Stimulated activated CD4-positive, alpha-beta T cell treated with anti-CD3 and anti-CD28 coated beads, Interleukin-2, amount 100 ng/mL, for 4 hours (primary cell): ENCODE measurements around the gene SEC24D.
A peak's percentile ranks its signal among the peaks of the same experiment; 100 is the strongest.

ENCODE experiments used
- DNase-seq: peaks from one replicate; pipeline ENCODE4 v3.0.0-alpha.2; 2020; ENCODE audit warnings: low read depth

The SEC24D gene

DNA sequence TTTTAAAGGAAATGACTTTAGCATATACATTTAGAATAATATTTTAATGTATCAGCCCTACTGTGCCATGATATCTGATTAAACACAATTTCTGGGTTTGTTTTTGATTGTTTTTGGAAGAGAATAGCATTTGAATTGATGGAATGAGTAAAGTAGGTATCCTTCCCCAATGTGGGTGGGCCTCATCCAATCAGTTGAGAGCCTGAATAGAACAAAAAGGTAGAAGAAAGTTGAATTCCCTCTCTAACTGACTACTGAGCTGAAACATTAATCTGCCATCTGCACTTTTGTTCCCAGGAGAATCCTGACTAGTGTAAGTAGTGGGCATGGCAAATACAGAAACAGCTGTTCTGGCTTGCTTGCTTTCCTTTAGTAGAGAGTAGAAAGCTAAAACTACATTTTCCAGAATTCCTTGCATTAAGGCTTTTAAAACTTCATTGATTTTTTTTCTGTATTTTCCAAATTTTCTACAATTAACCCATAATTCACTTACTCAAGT is 9.7 kb upstream of the SEC24D start:
- no peak for DNase-seq

DNA sequence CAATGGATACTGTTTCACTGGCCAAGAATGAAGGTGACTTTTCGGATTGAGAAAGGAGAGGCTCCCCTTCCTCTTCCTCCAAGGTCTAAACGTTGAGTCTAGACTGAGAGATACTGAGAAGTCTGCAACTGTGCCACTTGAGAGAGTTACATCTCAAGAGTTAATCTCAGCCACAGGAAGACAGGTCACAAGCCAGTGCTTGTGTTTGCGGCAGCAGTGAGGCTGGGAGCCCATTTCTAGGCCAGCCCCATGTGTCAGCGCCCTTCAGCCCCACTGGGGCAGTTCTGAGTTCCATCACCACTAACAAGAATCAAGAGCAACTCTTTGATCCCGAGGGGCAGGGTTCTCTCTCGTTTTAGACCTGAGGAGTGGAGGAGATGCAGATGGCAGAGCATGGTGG is 7.3 kb upstream of the SEC24D start:
- DNase-seq, result no peak

DNA sequence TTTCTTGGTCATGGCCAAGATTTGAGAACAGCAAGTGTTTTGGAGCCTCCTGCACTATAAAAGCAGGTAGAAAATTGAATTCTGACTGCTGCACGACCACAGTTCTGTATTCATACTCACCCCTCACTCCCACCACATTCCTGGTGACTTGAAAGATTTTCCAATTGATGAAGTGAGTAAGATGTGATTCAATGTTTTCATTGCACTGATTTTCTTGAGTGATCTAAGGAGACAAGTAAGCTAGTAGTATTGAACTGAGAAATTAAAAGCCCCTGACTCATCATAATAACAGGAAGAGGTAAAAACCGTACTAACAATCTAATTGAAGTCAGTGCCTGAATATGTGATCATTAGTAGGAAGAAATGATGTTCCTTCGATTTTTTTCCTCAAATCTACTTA is 6.1 kb upstream of the SEC24D start:
- no peak for DNase-seq

DNA sequence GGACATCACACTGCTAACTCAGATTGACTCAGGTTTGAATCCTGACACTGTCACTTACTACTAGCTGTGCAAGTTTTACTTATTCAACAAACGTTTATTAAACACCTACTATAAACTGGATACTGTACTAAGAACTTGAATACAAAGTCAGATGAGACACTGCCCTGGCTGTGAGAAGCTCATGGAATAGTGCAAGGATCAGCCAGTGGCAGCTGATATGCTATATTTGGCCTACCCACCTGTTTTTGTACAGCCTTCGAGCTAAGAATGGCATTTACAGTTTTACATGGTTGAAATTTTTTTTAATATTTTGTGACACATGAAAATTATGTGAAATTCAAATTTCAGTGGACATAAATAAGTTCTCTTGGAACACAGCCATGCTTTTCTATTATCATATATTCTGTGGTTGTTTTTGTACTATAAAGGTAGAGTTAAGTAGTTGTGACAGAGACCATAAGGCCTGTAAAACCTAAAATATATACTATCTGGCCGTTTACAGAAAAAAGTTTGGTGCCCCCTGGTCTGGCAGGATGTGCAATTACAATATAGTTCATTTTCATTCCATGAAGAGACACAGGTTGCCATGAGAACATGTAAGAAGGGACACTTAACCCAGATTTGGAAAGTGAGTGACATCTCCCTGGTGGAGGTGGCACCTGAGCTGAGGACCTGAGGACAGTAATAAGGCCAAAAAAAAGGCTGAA is 3.4 kb upstream of the SEC24D start:
- DNase-seq, result no peak

DNA sequence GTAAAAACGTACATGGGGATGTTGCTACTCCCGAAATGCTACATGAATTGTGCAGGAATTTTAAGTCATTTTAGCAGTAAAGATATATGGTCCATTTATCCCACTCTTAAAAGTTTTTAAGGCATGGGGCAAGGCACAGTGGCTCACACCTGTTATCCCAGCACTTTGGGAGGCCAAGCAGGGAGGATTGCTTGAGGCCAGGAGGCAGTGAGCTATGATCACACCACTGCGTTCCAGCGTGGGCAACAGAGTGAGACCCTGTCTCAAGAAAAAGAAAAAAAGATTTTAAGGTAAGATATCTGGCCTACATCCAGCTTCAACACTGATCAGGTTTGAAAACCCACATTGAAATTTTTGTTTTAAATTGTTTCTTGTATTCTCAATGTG is 1.2 kb upstream of the SEC24D start:
- no peak for DNase-seq

DNA sequence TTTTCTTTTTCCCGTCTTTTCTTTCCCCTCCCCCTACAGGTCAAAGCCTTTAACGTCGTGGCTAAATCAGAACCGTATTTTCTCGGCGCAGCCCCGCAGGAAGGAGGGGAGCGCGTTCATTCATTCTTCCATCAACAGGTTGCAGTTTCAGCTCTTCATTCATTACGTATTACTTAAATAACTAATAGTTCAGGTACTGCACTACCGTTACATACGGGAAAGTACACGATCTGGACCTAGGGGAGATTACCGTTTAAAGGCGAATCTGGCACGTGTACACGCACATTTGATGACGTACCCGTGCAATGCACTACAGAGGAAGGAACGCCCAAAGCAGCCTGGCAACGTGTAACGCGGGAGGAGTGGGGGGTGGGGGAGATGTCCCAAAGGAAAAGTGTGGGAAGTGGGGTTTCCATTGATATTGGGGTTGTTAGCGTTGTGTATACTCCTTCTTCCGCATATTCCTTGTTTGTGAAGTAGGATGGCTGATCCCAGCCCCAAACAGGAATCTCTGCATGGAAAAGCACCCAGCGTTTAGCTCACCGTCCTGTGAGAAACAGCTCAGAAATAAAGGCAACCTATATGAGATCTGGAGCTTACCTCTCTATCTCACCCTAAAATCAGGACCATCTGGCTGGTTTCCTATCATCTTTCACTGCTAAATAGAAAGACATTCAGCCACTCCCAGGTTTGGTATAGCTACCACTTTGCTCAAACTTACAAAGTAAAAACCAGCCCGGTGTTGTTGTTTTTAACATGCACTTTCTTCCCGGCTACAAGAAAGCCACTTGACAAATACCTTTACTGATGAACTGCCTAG is 585 bp upstream of the SEC24D start:
- peak; percentile 37 for DNase-seq

DNA sequence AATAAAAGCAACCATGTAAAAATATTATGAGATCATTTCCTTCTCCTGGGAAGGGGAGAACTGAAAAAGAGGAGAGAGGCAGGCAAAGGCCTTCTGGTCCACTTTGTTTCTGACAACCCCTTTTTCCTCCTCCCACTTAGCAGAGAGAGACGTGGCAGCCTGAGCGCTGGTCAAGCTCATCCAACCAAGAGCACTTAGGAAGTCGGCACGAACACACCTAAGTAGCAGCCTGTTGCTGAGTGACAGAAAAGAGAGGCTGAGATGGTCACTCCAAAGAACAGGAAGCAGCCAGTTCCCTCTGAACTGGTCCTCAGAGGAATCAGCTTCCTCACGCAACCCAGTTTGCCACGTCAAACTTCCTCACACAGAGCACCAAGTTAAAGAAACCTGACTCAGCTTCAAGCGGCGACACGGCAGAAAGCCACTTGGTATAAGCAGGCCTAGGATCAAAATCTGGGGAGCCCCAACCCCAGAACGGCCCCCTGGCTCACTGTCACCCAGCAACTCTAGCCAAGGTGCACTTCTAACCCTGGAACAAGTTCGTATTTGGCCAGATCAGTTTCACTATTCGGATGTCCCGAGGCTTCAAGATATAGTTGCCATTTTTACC is 861 bp downstream of the SEC24D start:
- DNase-seq, result peak; percentile 12

DNA sequence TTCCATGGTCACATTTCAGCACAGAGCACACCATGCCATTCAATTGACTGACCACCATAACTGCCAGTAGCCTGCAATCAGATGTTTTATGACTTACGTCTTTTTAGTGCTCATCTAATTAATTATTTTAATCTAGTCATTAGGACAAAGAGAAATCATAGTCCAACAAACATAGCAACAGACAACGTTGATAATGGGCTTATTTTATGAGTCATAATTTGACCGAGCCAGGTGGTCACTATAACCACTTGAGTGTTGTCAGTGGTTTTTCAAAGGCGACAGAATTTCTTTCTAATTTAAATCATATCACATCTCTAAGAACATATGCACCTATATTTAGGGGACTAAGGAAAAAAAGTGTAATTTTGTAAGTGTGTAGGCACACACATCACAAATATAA is 1.9 kb downstream of the SEC24D start:
- DNase-seq, result no peak

DNA sequence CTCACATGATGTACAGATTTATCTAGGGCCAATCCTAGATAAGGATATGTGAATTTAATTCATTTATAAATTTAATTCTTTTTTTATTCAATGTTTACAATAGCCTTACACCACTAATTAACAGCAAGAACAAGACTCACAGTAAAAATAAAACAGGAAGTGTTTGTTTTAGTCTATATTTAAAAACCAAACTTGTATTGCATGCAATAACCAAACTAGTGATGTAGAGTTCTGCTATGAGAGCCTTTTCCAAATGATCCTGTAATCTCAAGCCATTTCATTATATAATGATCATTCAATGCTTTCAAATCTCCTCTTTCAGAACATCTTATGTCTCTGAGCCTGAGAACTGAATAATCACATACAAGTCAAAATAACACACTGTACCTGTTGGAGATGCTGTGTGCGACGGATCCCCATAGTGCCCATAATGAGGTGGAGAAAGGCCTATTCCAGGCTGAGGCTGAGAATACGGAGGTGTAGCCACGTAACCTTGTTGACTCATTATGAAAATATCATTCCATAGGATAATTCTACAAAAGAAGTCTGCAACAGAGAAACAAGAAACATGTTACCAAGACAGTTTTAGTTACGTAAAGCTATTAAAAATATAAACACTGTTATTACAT is 2.6 kb downstream of the SEC24D start:
- DNase-seq, result no peak

DNA sequence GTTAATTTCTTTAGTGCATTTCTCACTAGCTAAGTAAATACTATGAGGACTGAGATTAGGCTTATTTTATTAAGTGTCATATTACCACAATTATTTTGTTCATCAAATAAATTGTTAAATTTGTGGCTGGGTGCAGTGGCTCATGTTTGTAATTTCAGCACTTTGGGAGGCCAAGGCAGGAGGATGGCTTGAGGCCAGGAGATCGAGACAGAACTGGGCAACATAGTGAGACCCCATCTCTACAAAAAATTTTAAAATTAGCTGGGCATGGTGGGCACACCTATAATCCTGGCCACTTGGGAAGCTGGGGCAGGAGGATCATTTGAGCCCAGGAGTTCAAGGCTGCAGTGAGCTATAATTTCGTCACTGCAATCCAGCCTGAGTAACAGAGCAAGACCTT is 6.8 kb downstream of the SEC24D start:
- DNase-seq, result no peak

DNA sequence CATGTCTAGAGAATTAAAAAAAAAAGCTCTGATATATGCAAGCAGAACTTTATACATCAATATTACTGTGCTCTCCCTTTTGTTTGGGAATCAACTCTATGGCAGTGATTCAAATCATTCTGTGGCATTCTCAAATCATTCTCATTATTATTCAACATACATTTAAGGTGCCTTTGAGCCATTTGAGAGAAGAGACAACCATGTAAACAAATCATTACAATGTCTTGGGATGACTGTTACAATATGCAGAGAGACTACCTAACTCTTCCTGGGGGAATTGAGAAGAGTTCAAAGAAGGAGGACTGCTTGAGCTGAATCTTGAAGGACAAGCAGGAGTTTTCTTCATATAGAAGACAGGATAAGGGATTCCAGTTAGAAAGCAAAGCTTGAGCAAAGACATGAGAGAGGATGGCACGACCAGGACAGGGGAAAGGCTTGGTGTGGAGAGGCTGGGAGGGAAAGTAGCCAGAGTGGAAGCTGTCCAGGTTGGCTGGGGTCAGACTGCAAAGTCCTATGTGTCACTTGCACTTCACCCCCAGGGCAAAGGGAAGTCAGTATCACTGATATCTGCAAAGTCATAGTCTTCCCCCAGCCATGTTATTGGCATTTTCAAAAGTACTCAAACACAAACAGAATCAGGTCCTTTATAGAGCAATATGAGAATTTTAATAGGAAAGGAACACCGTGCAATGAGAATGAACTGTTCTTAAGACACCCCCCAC is 9.0 kb downstream of the SEC24D start:
- DNase-seq, result no peak

DNA sequence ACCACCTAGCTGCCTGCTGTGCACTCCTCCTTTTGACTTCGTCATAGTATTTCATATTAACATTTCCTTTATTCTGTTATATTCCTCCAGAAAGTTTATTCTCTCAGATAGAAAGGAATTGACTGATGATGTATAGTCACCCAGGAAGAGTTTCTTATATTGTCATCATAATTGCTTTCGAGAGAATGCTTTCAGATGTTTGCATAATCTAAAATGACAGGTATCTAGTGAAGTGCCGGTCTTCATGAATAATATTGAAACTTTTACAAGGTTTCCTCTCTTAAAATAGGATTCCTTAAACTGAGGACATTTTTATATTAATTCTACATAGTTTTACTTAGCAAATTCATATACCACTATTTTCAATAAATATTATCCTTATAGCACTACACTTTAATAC is 10.1 kb downstream of the SEC24D start:
- no peak for DNase-seq

DNA sequence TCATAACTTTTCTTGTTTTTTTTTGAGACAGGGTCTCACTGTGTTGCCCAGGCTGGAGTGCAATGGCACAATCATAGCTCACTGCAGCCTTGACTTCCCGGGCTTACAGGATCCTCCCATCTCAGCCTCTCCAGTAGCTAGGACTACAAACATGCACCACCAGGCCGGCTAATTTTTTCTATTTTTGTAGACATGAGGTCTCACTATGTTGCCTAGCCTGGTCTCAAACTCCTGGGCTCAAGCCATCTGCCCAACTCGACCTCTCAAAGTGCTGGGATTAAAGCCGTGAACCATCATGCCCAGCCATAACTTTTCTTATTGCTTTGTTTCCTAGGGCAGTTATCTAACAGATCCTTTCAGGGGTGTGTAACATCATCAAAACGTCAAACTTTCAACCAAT is 11.8 kb downstream of the SEC24D start:
- no peak for DNase-seq

DNA sequence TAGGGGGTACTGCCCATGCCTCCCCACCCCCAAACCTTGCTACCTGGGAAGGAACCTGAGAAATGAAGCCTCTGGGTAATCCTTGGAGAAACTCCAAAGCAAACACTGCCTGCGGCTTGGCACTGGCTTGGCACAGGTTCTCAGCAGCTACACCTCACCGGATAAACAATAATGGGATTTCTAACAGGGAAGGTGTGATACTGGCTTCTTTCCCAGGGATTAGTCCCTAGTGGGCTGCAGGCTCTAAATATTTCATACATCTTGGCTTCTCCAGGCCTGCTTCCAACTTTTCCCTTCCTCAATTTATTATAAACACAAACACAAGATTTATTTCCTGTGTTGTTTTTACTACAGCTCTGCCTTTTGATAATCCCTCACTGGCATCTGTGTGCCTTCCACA is 12.5 kb downstream of the SEC24D start:
- no peak for DNase-seq

DNA sequence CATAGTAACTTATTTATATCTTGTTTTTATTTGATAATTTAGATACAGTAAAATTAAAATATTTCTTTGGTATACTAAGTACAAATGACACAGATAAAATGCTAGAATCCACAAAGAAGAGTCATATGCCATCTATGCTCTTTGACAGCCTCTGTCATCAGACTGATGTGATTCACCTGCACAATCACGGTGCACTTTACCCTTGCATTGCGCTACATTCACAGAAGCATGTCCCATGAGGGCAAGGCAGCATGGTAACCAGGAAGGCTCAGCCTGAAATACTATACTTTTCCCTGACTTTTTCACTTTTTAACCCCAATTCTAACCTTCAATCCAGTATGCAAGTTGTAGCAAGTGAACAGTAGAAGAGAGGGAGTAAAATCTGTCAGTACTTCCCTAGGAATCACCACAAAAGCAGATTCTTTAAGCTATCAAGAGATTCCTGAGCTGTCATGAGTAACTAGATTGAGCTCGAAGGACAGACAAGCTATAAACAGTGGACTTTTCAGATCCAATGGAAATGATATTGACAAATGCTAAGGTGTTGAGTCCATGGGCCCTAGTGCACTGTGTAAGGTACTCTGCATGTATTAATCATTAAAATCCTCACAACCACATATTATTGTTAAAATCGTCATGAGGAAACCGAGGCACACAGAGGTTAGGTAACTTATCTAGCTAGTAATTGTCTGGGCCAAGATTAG is 14.2 kb downstream of the SEC24D start:
- no peak for DNase-seq

DNA sequence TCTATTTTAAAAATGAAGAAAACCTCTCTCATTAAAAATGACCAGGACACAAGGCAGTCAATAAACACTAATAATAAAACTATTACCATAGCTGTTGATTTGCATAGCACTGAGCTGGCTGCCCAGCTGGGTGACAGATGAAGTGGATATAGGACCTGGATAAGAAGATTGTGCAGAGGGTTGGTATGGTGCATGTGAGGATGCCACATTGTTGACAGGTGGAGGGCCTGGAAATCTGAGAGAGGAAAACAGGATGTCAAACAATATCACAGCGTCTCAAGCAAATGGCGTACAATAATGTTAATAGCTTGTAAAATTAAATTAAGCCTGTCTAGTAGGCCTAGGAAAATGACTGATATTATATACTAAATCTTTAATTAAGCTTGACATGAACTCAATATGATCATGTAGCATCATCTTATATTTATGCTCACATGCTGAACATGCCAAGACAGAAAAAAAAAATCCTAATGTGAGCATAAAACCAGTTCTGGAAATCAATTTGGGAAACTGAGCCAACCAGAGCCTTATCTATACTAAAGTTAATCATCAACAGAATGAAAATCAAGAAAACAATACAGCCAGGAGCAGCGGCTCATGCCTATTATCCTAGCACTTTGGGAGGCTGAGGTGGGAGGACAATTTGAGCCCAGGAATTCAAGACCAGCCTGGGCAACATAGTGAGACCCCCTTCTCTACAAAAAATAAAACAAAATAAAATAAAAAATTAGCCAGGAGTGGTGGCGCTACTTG is 18.6 kb downstream of the SEC24D start:
- DNase-seq, result no peak

DNA sequence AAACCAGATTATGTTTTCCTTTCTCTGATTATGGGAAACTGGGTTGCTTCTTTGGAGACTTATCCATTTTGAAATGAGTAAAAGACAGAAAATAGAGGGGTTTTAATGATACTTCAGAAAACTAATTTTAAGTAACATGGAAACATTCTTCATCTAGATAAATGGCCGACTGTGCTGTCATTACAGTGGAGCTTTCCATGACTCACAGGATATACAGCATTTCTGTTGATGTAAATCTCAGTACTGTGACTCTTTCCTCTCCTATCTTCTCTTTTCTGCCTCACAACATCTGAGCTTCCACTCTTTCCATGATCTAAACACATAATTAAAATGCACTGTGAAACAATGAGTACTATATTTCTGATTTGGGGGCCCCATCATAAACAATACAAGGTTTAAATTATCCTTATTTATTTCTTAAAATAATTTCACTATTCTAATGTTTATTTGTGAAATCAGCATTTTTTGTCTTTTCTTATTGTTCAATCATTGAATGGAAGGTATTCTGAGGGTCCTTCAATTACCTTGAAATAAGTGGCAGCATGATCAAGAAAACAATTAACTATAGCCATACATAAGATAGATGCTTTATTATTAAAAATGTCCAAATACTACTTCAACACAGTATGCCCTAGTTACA is 19.3 kb downstream of the SEC24D start:
- DNase-seq, result no peak

DNA sequence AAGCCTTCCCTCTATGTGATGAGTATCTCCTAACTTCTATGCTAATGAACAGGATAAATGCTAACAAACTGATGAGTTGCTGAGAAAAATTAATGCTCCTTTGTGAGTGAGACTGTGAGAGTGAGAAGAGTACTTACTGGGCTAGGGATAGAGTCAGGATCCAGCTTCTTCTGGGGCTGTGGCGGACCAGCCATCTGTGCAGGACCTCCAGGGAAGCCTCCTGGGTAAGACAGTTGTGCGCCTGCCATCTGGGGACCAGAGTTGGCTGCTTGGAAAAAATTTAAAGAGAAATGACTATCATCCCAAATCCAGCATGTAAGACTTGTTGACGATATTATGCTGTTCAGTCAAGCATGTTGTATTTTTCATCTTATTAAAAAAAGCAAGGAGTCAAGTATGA is 21.0 kb downstream of the SEC24D start:
- no peak for DNase-seq

DNA sequence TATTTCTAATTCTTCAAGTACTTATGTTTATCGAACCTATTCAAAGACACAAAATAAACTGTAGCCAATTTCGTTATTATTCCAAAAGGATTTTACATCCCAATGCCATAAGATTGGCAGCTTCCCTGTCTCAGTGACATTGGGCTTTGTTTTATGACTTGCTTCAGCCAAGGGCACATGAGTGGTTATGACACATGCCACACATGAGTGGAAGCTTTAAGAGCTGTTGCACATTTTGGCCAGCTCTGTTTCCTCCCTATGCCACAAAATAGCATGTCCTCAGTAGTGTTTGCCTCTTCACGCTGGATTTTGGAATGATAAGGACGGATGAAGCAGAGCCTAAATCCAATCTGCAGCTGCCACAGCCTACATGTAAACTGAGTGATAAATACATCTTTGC is 21.9 kb downstream of the SEC24D start:
- no peak for DNase-seq

DNA sequence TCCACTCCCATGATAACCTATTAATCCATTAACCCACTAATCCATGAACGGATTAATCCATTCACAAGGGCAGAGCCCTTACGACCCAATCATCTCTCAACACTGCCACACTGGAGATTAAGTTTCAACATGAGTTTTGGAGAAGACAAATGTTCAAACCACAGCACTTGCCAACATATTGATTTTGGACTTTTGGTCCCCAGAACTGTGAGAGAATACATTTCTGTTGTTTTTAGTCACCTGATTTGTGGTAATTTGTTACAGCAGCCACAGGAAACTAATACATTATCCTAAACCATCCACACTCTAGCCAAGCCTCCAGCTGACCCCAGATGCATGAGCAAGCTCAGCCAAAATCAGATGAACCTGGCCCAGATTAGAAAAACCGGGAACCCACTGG is 22.4 kb downstream of the SEC24D start:
- DNase-seq, result no peak
